Vagina (tissue), 2 donors: Measurements from ENCODE around the gene NPC1.

Experiments used
- POLR2A ChIP-seq, 2 donors: fragments of 450-650 bp; IDR thresholded peaks; one replicate each; pipeline ENCODE4 v1.6.1; 2017; ENCODE audit warnings: antibody characterized with exemption in 2 of 2, mild to moderate bottlenecking in 2 of 2, moderate library complexity in 2 of 2
- POLR2AphosphoS5 ChIP-seq, 2 donors: sonication (generic); formaldehyde crosslinking; IDR thresholded peaks; one replicate each; pipeline ENCODE4 v1.9.0; 2017; ENCODE audit warnings: antibody characterized with exemption in 2 of 2, mild to moderate bottlenecking in 2 of 2, low read depth in 1 of 2; ENCODE audit not compliant: insufficient read depth in 1 of 2
- TF ChIP-seq, protein P1 (sequence below), 3 experiments: fragments of 450-650 bp in 2 of 3; fragments of 200-600 bp in 1 of 3; sonication (generic) in 1 of 3; IDR thresholded peaks; one replicate each; pipeline ENCODE4 v1.5.1; 2017 to 2019; ENCODE audit warnings: antibody characterized with exemption in 3 of 3, mild to moderate bottlenecking in 2 of 3, moderate library complexity in 2 of 3

DNA sequence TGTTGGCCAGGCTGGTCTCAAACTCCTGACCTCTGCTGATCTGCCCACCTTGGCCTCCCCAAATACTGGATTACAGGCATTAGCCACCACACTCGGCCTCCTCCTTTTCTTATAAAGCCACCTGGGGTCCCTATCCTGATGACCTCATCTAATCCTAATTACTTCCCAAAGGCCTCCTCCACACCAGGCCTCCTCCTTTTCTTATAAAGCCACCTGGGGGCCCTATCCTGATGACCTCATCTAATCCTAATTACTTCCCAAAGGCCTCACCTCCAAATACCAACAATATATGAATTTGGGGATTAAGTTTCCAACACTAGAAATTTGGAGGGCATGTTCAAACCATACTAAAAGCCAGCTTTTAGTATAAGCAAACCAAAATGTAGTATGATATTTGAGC lies 92.7 kb downstream of the NPC1 start:
- TF ChIP-seq POLR2A (IDR thresholded peaks at IDR 0.05), result no peak
- TF ChIP-seq, protein P1, sequence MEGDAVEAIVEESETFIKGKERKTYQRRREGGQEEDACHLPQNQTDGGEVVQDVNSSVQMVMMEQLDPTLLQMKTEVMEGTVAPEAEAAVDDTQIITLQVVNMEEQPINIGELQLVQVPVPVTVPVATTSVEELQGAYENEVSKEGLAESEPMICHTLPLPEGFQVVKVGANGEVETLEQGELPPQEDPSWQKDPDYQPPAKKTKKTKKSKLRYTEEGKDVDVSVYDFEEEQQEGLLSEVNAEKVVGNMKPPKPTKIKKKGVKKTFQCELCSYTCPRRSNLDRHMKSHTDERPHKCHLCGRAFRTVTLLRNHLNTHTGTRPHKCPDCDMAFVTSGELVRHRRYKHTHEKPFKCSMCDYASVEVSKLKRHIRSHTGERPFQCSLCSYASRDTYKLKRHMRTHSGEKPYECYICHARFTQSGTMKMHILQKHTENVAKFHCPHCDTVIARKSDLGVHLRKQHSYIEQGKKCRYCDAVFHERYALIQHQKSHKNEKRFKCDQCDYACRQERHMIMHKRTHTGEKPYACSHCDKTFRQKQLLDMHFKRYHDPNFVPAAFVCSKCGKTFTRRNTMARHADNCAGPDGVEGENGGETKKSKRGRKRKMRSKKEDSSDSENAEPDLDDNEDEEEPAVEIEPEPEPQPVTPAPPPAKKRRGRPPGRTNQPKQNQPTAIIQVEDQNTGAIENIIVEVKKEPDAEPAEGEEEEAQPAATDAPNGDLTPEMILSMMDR (IDR thresholded peaks at IDR 0.05), result no peak
- TF ChIP-seq POLR2AphosphoS5 (IDR thresholded peaks at IDR 0.05; ENCODE audit: insufficient read depth in 1 of 2, low read depth in 1 of 2), result no peak
